Measurements from ENCODE around the gene ATAT1. TPM values are rescaled to one million over a fixed set of nuclear protein-coding genes. Genes with fewer than 3 reads are reported as not detected.
A peak's percentile ranks its signal among the peaks of the same experiment; 100 is the strongest.

The ATAT1 gene
- total and polyA plus RNA-seq, 2 of the 13 experiments (the other 11 are each of a cell fraction or from before 2014, with no cell fraction given), result 9.2 to 23.6 TPM

- TF ChIP-seq KIAA2018 (CRISPR knock-in tag; IDR thresholded peaks at IDR 0.05; ENCODE audit: borderline replicate concordance) (no peak), MNT (IDR thresholded peaks at IDR 0.05) (peak; percentile 34), ZNF891 (CRISPR knock-in tag; IDR thresholded peaks at IDR 0.05) (peak; percentile 21; the same call in 1 of the 2 replicates), ZNF678 (CRISPR knock-in tag; IDR thresholded peaks at IDR 0.05) (no peak; the same call in 1 of the 2 replicates), PTBP1 (IDR thresholded peaks at IDR 0.05; ENCODE audit: low read depth, low read length, poor library complexity, severe bottlenecking) (peak; percentile 34), CTCF (CRISPR knock-in tag; IDR thresholded peaks at IDR 0.05) (peak; percentile 87), ZNF224 (CRISPR knock-in tag; IDR thresholded peaks at IDR 0.05) (peak; percentile 92; the same call in 1 of the 2 replicates), ZNF782 (CRISPR knock-in tag; IDR thresholded peaks at IDR 0.05; ENCODE audit: borderline replicate concordance) (peak; percentile 91; the same call in 1 of the 2 replicates), ZNF709 (CRISPR knock-in tag; IDR thresholded peaks at IDR 0.05) (peak; percentile 95), ZBTB42 (CRISPR knock-in tag; IDR thresholded peaks at IDR 0.05) (no peak), ZNF296 (CRISPR knock-in tag; conservative IDR thresholded peaks at IDR 0.05) (0 out of 2 replicates have a peak, but pooled peaks have one; percentile 43), SP5 (CRISPR knock-in tag; IDR thresholded peaks at IDR 0.05; ENCODE audit: borderline replicate concordance, low read depth) (peak; percentile 8; the same call in 1 of the 2 replicates), HNRNPH1 (optimal IDR thresholded peaks at IDR 0.05; ENCODE audit: low read depth, low read length) (peak; percentile 95), MXD3 (CRISPR knock-in tag; IDR thresholded peaks at IDR 0.05) (peak; percentile 80; the same call in 1 of the 2 replicates), ZFYVE20 (CRISPR knock-in tag; IDR thresholded peaks at IDR 0.05; ENCODE audit: borderline replicate concordance, low read depth) (no peak), JUNB (CRISPR knock-in tag; IDR thresholded peaks at IDR 0.05; ENCODE audit: borderline replicate concordance) (no peak)
Measured at GRCh38 chr6:30626484-30627366, at the start of gene ATAT1 (continued).
